Colonic mucosa (tissue), 4 donors: ENCODE results near the gene ZNF326. TPM values are rescaled to one million over a fixed set of nuclear protein-coding genes. Genes with fewer than 3 reads are reported as not detected.

Experiments used
- DNase-seq: peaks from one replicate; pipeline ENCODE4 v3.0.0-alpha.2; 2020
- H3K27ac ChIP-seq: fragments of 200-600 bp; one replicate; pipeline ENCODE4 v1.8.0; 2021
- H3K27me3 ChIP-seq: fragments of 200-600 bp; one replicate; pipeline ENCODE4 v1.8.0; 2021
- H3K36me3 ChIP-seq: fragments of 200-600 bp; one replicate; pipeline ENCODE4 v1.8.0; 2021
- H3K4me1 ChIP-seq: fragments of 200-600 bp; one replicate; pipeline ENCODE4 v1.8.0; 2021; ENCODE audit warnings: mild to moderate bottlenecking
- H3K4me3 ChIP-seq: fragments of 200-600 bp; one replicate; pipeline ENCODE4 v1.8.0; 2021
- H3K9ac ChIP-seq, 2 donors: one replicate each; pipeline ENCODE4 v1.7.0; 2013; ENCODE audit warnings: control low read depth in 2 of 2, low read depth in 2 of 2, low read length in 2 of 2
- H3K9me3 ChIP-seq: fragments of 200-600 bp; one replicate; pipeline ENCODE4 v1.8.0; 2021
- CTCF ChIP-seq: fragments of 200-600 bp; IDR thresholded peaks from one replicate; pipeline ENCODE4 v1.8.0; 2022; ENCODE audit warnings: antibody characterized with exemption, mild to moderate bottlenecking
- intact Hi-C: fragments of 100-400 bp; cut with DNase I; formaldehyde crosslinking; loops from one replicate; pipeline ENCODE4 v1.14.1; 2022
- total RNA-seq, 2 donors: library from RNA; stranded (reverse); fragmentation: NEBNext Ultra II Directional in 1 of 2; extraction: Animal tissue kit (Norgen Biotek cat#: 25700) in 1 of 2; gene quantifications; one replicate each; pipeline ENCODE4 v1.2.1, GENCODE V29; 2021
- donor health status: healthy.
- donor health status: DM: no; HTN: no; CAD: no.
- donor health status: DM: no; HTN: no; CAD: no.

Gene ZNF326
- total RNA-seq, 2 donors from 2014 or later: 24.6 TPM

GRCh38 chr1:89950703-89951102, 44.2 kb upstream of the ZNF326 start:
- Histone ChIP-seq H3K27ac (peak overlapping the region; percentile 40), H3K36me3 (no peaks in the 10 kb centered on the region), H3K9me3 (no peaks in the 10 kb centered on the region), H3K9ac (no peak overlapping the region), H3K4me1 (no peaks in the 10 kb centered on the region), H3K4me3 (no peak overlapping the region), H3K27me3 (no peaks in the 10 kb centered on the region)
- intact Hi-C loops: no loop called here
- no peak for TF ChIP-seq CTCF
- no peak for DNase-seq

DNA sequence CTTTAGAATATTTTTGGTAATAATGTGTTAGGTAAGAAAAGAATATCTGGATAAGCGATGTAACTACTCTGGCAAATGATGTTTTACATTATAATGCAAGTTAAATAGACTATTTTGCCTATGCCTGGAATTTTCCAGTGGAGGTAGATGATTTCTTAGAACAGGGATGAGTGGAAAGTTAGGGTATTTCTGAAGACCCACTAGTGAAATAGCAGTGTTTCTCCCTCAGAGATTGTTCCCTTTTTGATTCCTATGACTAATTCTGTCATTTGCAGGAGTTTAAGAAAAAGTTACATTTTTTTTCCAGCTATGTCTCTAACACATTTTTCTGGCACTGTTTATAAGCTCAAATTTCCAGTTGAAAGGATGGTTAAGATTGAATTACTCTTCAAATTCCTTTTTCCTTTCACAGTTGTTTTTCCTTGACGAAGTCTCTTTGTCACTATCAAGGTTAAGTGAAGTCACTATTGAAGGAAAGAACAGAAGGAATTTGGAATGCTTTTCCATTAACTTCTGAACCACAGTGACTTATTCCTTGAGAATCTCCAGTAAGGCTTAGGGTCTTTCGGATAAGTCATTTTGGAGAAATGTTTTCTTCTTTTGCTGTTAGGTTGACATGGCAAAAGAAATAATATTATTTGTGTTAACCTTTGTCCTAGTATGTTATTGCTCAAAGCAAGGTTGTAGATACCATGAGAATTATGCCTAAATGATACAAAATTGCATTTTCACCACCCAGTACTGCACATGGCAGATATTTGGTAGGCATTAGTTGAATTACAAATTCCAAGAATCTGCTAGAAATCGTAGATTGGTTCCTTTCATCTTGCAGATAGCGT, 42.9 kb upstream of the ZNF326 start:
- Histone ChIP-seq H3K27me3 (no peaks in the 10 kb centered on the region), H3K4me1 (no peaks in the 10 kb centered on the region), H3K27ac (no peak overlapping the region), H3K9ac (no peak overlapping the region), H3K9me3 (no peaks in the 10 kb centered on the region), H3K36me3 (no peaks in the 10 kb centered on the region), H3K4me3 (no peak overlapping the region)
- TF ChIP-seq CTCF: no peak
- DNase-seq: no peak
- intact Hi-C loops: no loop called here

DNA sequence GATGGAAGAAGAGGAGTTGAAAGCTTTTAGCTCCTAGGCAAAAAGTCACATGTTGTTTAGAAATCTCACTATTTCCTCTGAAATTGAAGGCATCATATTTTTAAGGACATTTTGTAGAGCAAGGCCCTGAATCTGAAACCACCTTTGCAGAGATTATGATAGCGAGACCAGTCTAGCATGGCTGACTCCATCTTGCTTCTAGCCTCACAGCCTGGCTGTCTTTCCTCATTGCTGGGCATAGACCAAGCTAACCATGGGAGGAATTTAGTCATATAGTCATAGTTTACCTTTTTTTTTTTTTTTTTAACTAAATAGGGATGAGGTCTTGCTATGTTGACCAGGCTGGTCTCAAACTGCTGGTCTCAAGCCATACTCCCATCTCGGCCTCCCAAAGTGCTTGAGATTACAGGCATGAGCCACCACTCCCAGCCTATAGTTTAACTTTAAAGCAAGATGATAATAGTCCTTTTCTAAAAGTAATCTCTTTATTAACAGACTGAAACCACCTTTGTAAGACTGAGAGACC, 42.2 kb upstream of the ZNF326 start:
- Histone ChIP-seq H3K27me3 (no peaks in the 10 kb centered on the region), H3K4me3 (no peak overlapping the region), H3K9me3 (no peaks in the 10 kb centered on the region), H3K36me3 (no peaks in the 10 kb centered on the region), H3K27ac (no peak overlapping the region), H3K9ac (no peak overlapping the region), H3K4me1 (no peaks in the 10 kb centered on the region)
- intact Hi-C loops: no loop called here
- DNase-seq: no peak
- TF ChIP-seq CTCF: no peak

DNA sequence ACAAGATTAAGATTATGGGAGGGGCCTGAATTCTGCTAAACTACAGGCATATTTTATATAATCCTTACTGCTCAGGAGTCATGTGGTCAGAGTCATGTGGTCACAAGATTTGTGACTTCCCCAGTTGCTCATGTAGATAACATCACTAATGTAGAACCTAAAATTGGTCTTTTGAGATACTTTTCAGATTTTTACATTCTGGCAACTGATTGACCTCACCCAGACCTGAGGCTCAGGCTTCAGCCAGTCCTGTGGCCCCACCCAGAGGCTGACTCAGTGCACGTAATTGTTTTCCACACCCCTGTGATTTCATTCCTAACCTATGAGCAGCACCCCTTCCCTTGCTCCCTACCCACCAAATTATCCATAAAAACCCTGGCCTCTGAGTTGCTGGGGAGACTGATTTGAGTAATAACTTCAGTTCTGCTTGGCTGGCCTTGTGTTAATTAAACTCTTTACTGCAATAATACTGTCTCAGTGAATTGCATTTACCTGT, 41.7 kb upstream of the ZNF326 start:
- intact Hi-C loops: no loop called here
- Histone ChIP-seq H3K9me3 (no peaks in the 10 kb centered on the region), H3K4me1 (no peaks in the 10 kb centered on the region), H3K4me3 (no peak overlapping the region), H3K27me3 (no peaks in the 10 kb centered on the region), H3K27ac (no peak overlapping the region), H3K9ac (no peak overlapping the region), H3K36me3 (no peaks in the 10 kb centered on the region)
- peak; percentile 86 for DNase-seq
- no peak for TF ChIP-seq CTCF

DNA sequence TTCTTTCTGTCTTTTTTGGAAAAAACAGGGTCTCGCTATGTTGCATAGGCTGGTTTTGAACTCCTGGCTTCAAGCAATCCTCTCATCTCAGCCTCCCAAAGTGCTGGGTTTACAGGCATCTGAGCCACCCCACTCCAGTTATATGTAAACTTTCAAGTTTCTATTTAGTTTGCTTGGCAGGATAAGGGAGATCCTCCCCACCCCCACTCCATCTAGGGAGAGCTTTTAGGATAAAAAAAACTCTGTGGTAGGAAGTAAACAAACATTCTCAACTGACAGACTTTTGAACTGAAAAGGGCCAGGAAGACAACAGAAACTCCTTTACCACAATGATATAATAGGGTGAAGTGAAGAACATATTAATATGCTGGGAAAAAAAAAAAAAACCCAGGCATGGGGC, 41.0 kb upstream of the ZNF326 start:
- H3K36me3 ChIP-seq: no peaks in the 10 kb centered on the region
- no peak overlapping the region for H3K27ac ChIP-seq
- no peaks in the 10 kb centered on the region for H3K9me3 ChIP-seq
- H3K4me3 ChIP-seq: no peak overlapping the region
- intact Hi-C loops: no loop called here
- no peaks in the 10 kb centered on the region for H3K4me1 ChIP-seq
- H3K27me3 ChIP-seq: no peaks in the 10 kb centered on the region
- TF ChIP-seq CTCF: no peak
- DNase-seq: no peak
- H3K9ac ChIP-seq: no peak overlapping the region
